Coronary artery (tissue), 2 donors: ENCODE data around the gene TIPRL.
"Not testable (repeated sequence)": the region's sequence is repeated elsewhere in the genome, so short reads cannot be mapped to it uniquely, and the experiment has no call there.

Experiments used
- DNase-seq: peaks from one replicate; pipeline ENCODE4 v3.0.0-alpha.2; 2017; ENCODE audit warnings: low spot score
- H3K27ac ChIP-seq, 2 donors: fragments of 200-600 bp; sonication (generic); one replicate each; pipeline ENCODE4 v1.5.1; 2016 to 2019
- H3K4me3 ChIP-seq: fragments of 200-600 bp; sonication (generic); 2 replicates; pipeline ENCODE4 v1.5.1; 2016; ENCODE audit warnings: mild to moderate bottlenecking, moderate library complexity
- TF ChIP-seq, protein P1 (sequence below): fragments of 200-600 bp; sonication (generic); IDR thresholded peaks from one replicate; pipeline ENCODE4 v1.5.1; 2019; ENCODE audit warnings: antibody characterized with exemption

Gene TIPRL

DNA sequence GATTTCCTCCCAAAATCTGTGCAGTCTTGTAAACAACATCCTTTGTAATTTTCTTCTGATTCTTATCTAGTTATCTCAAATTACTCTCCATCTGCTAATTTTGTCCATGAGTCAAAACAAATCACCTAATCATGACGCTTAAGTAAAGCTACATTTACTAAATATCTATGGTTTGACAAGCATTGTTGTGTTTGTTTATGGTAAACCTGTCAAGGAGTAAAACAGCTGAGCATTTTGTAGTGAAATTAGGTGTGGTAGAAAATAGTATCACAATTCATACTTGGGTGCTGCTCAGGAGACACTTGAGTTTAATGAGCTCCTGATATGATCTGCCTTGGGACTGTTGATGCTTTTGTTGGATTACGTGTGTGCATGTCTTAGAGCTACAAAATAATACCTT lies 11.6 kb downstream of the TIPRL start:
- TF ChIP-seq, protein P1, sequence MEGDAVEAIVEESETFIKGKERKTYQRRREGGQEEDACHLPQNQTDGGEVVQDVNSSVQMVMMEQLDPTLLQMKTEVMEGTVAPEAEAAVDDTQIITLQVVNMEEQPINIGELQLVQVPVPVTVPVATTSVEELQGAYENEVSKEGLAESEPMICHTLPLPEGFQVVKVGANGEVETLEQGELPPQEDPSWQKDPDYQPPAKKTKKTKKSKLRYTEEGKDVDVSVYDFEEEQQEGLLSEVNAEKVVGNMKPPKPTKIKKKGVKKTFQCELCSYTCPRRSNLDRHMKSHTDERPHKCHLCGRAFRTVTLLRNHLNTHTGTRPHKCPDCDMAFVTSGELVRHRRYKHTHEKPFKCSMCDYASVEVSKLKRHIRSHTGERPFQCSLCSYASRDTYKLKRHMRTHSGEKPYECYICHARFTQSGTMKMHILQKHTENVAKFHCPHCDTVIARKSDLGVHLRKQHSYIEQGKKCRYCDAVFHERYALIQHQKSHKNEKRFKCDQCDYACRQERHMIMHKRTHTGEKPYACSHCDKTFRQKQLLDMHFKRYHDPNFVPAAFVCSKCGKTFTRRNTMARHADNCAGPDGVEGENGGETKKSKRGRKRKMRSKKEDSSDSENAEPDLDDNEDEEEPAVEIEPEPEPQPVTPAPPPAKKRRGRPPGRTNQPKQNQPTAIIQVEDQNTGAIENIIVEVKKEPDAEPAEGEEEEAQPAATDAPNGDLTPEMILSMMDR = no peak
- H3K27ac ChIP-seq = no peak overlapping the region

DNA sequence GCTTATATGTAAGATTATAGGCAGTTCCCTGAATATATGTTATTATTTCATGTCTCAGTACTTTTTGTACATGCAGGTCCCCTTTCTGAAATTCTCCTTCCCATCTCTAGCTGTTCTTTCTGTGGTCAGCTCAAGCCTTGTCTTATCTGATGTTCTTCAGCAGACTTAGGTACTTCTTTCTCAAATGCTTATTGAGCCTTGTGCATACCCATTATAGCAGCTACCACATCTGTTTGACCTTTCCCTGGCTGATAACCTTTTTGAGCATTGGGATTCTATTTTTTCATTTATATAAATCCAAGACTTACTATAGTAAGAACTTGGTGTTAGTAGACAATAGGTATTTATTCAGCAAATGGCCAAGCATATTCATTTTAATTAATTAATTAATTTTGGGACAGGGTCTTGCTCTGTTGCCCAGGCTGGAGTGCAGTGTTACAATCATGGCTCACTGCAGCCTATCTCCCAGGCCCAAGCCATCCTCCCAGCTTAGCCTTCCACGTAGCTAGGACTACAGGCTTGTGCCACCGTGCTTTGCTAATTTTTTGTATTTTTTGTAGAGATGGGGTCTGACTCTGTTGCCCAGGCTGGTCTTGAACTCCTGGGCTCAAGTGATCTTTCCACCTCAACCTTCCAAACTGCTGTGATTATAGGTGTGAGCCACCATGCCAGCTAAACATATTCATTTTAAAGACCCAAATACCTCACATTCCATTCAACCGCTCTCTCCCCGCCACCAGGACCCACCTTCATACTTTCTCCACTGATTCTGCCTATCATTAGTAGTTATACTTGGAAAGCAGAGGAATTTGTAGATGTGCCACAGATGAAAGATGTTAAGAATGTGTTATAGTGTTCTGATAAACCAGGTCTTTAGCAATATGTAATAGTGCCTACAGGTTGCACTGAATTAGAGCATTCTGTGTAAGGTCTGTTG lies 16.7 kb downstream of the TIPRL start:
- no peak for DNase-seq
- TF ChIP-seq, protein P1 = no peak
- H3K4me3 ChIP-seq = no peak overlapping the region
- H3K27ac ChIP-seq = no peak overlapping the region

More for the DNA sequence above, 11.6 kb downstream of the TIPRL start:
- no peak overlapping the region for H3K4me3 ChIP-seq
- DNase-seq = no peak

DNA sequence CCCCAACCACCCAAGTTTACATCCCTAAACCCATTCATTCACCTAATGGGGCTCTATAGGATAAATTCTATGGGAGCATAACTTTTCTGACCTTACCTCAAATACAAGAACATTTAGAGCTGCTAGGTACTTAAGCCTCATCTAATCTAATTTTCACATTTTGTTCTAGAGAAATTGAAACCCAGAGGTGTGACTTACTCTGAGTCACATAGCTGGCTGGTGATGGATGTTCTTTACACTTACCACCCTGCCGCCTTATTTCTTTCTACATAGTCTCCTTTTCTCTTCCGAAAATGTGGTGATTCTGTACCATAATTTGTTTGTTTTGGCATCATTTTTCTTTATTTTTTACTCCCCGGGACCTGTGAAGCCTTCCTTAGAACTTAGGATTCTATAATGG lies 20.3 kb downstream of the TIPRL start:
- H3K27ac ChIP-seq = no peak overlapping the region
- TF ChIP-seq, protein P1 = no peak

DNA sequence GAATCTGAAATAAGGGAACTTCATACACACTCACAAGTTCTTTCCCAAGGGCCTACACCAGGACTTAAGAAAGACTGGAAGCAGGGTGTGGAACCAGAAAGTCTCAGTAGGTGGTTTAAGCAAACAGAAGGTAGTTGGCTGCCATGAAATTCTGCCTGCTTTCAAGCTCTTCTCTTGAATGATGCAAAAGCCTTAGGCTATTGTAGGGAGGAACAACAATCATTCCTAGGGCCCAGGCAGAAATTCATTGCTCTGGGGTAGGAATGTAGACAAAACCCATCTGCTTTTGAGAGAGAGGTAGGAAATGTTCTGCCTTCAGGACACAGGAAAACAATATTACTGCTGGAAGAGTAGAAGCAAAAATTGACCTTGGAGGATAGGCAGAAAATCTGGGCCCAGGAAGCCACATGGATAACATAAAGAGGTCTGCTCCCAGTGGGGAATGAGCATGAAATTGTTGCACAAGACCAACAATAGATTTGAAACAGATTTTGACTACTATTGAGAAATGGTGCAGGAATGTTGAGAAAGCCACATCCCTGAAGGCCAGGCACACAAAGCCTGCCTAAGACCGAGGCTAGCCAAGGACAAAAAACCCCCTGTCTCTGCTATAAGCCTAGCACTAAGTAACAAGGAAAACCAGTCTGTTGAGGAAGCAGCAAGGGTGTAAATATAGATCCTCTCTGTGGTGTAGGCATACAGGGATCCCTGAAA lies 24.3 kb downstream of the TIPRL start:
- Histone ChIP-seq H3K4me3 (no peak overlapping the region), H3K27ac (no peak overlapping the region)
- no peak for DNase-seq
- TF ChIP-seq, protein P1 = no peak

More for the DNA sequence above, 20.3 kb downstream of the TIPRL start:
- H3K4me3 ChIP-seq = no peak overlapping the region
- no peak for DNase-seq

DNA sequence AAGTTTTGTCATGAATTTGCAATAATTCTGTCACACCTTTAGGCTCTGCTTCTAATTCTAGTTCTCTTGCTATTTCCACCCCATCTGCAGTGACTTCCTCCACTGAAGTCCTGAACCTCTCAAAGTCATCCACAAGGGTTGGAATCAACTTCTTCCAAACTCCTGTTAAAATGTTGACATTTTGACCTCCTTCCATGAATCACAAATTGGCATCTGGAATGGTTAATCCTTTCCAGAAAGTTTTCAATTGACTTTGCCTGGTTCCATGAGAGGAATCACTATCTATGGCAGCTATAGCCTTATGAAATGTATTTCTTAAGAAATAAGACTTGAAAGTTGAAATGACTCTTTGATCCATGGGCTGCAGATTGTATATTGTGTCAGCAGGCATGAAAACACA lies 27.3 kb downstream of the TIPRL start:
- DNase-seq = no peak
- Histone ChIP-seq H3K27ac (no peak overlapping the region), H3K4me3 (no peak overlapping the region)
- TF ChIP-seq, protein P1 = no peak

DNA sequence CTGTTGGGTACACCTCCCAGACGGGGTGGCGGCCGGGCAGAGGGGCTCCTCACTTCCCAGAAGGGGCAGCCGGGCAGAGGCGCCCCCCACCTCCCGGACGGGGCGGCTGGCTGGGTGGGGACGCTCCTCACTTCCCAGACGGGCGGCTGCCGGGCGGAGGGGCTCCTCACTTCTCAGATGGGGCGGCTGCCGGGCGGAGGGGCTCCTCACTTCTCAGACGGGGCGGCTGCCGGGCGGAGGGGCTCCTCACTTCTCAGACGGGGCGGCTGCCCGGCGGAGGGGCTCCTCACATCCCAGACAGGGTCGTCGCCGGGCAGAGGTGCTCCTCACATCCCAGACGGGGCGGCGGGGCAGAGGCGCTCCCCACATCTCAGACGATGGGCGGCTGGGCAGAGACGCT lies 28.9 kb downstream of the TIPRL start:
- not testable (repeated sequence) for DNase-seq, H3K4me3 ChIP-seq, H3K27ac ChIP-seq

DNA sequence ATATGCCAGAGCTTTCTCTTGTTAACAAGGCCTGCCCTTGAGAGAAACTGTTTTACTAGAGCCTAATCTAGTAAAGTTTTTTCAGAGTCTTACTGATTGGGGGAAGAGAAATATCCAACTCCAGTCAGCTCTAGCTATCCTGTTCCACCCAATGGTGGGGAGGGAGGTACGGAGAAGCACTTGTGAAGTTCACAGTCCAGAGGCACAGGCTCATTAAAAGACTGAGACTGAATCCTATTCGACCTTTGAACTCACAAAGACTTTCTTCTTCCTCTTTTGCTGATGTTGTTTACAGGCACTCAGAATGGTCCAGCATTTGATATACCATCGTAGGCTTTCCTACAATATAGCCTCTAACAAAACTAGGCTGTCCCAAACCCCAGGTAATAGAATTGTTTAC lies 31.6 kb downstream of the TIPRL start:
- no peak for DNase-seq
- H3K4me3 ChIP-seq = no peak overlapping the region
- TF ChIP-seq, protein P1 = no peak
- no peak overlapping the region for H3K27ac ChIP-seq
